Measurements from ENCODE around the gene CMTM8.

CMTM8 gene

GRCh38 chr3:32313169-32313568 lies 74.7 kb downstream of the CMTM8 start:
- peak; percentile 24; the same call in 1 of the 3 replicates for ATAC-seq (ENCODE audit: low read depth)
- no peaks in the 10 kb centered on the region for H3K9me3 ChIP-seq (ENCODE audit: severe bottlenecking)
- H3K4me1 ChIP-seq (ENCODE audit: insufficient read depth, poor library complexity, severe bottlenecking), result peaks cover 13% of the 10 kb centered on the region
- H3K4me3 ChIP-seq (ENCODE audit: severe bottlenecking), result no peak overlapping the region
- peak overlapping the region; percentile 46 for H3K27ac ChIP-seq (ENCODE audit: poor library complexity, severe bottlenecking)
- H3K36me3 ChIP-seq (ENCODE audit: low read depth), result no peaks in the 10 kb centered on the region
- no peaks in the 10 kb centered on the region for H3K27me3 ChIP-seq (ENCODE audit: insufficient read depth, poor library complexity, severe bottlenecking)
- TF ChIP-seq CTCF (IDR thresholded peaks at IDR 0.05; ENCODE audit: poor library complexity, severe bottlenecking), result no peak
- no peak for DNase-seq (ENCODE audit: low spot score)

GRCh38 chr3:32313723-32314473 lies 75.4 kb downstream of the CMTM8 start:
- Histone ChIP-seq H3K9me3 (ENCODE audit: severe bottlenecking) (no peaks in the 10 kb centered on the region), H3K4me1 (ENCODE audit: insufficient read depth, poor library complexity, severe bottlenecking) (peaks cover 13% of the 10 kb centered on the region), H3K36me3 (ENCODE audit: low read depth) (no peaks in the 10 kb centered on the region), H3K27me3 (ENCODE audit: insufficient read depth, poor library complexity, severe bottlenecking) (no peaks in the 10 kb centered on the region), H3K27ac (ENCODE audit: poor library complexity, severe bottlenecking) (peak overlapping the region; percentile 46), H3K4me3 (ENCODE audit: severe bottlenecking) (no peak overlapping the region)
- peak; percentile 92 for ATAC-seq (ENCODE audit: low read depth)
- TF ChIP-seq CTCF (IDR thresholded peaks at IDR 0.05; ENCODE audit: poor library complexity, severe bottlenecking), result no peak
- no peak for DNase-seq (ENCODE audit: low spot score)

GRCh38 chr3:32315441-32315840 lies 77.0 kb downstream of the CMTM8 start:
- Histone ChIP-seq H3K9me3 (ENCODE audit: severe bottlenecking) (no peaks in the 10 kb centered on the region), H3K4me3 (ENCODE audit: severe bottlenecking) (no peak overlapping the region), H3K27ac (ENCODE audit: poor library complexity, severe bottlenecking) (no peak overlapping the region), H3K4me1 (ENCODE audit: insufficient read depth, poor library complexity, severe bottlenecking) (peaks cover 13% of the 10 kb centered on the region), H3K36me3 (ENCODE audit: low read depth) (no peaks in the 10 kb centered on the region), H3K27me3 (ENCODE audit: insufficient read depth, poor library complexity, severe bottlenecking) (no peaks in the 10 kb centered on the region)
- ATAC-seq (ENCODE audit: low read depth) (no peak), DNase-seq (ENCODE audit: low spot score) (no peak)
- TF ChIP-seq CTCF (IDR thresholded peaks at IDR 0.05; ENCODE audit: poor library complexity, severe bottlenecking), result no peak

DNA sequence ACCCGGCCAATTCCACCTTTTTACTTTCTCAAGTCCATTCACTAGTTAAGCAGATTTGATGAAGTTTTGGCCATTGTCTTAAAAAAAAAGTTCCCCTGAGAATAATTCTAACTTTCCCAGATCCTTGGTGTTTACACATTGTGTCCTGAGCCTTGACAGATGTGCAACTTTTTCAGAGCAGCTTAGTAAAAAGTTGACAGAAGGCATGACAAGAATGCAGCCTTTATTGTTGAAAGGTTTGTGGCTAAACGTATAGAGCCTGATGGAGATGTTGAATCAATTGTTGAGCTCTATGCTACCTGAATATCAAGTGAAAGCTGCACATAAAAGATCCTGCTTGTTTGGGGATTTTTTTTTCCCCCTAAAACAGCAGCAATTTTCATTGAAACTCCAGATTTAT lies 77.8 kb downstream of the CMTM8 start:
- no peak for ATAC-seq (ENCODE audit: low read depth)
- H3K4me1 ChIP-seq (ENCODE audit: insufficient read depth, poor library complexity, severe bottlenecking), result peaks cover 13% of the 10 kb centered on the region

More for the DNA sequence above, 77.8 kb downstream of the CMTM8 start:
- no peak for DNase-seq (ENCODE audit: low spot score)
- no peak overlapping the region for H3K27ac ChIP-seq (ENCODE audit: poor library complexity, severe bottlenecking)
- no peak for TF ChIP-seq CTCF (IDR thresholded peaks at IDR 0.05; ENCODE audit: poor library complexity, severe bottlenecking)
- H3K4me3 ChIP-seq (ENCODE audit: severe bottlenecking), result no peak overlapping the region
- H3K9me3 ChIP-seq (ENCODE audit: severe bottlenecking), result no peaks in the 10 kb centered on the region
- no peaks in the 10 kb centered on the region for H3K36me3 ChIP-seq (ENCODE audit: low read depth)
- no peaks in the 10 kb centered on the region for H3K27me3 ChIP-seq (ENCODE audit: insufficient read depth, poor library complexity, severe bottlenecking)

Data from RWPE2 (cell line).